ENCODE results near the gene ZFAND3.

GRCh38 chr6:38179300-38179699 is 359.8 kb downstream of the ZFAND3 start:
- TF ChIP-seq POLR2A (IDR thresholded peaks at IDR 0.05) = no peak
- no peak for TF ChIP-seq CTCF (IDR thresholded peaks at IDR 0.05)
- TF ChIP-seq POLR2AphosphoS5 (IDR thresholded peaks at IDR 0.05) = no peak
- no peak for TF ChIP-seq EP300 (IDR thresholded peaks at IDR 0.05)

Data from stomach (tissue), 4 donors.